HG02588 (cell line): ENCODE measurements around the gene MBP.

ENCODE experiments used
- ATAC-seq: cut with Tn5 transposase; IDR thresholded peaks from one replicate; pipeline ENCODE4 v1.9.1; 2021; ENCODE audit warnings: mild to moderate bottlenecking, moderate library complexity; ENCODE audit not compliant: unreplicated experiment

MBP gene

GRCh38 chr18:77013811-77014521, 118.6 kb downstream of the MBP start:
- ATAC-seq: no peak

GRCh38 chr18:77012806-77013541, 119.6 kb downstream of the MBP start:
- no peak for ATAC-seq

GRCh38 chr18:77012120-77012519, 120.5 kb downstream of the MBP start:
- ATAC-seq: no peak

- no peak for ATAC-seq
Observed at GRCh38 chr18:77009675-77010074, 122.9 kb downstream of the MBP start.

- ATAC-seq: no peak
Observed at GRCh38 chr18:77008576-77009315, 123.8 kb downstream of the MBP start.

GRCh38 chr18:77008006-77008405, 124.6 kb downstream of the MBP start:
- no peak for ATAC-seq

- ATAC-seq: no peak
Observed at GRCh38 chr18:77007251-77007650, 125.3 kb downstream of the MBP start.

GRCh38 chr18:77006305-77007175, 126.0 kb downstream of the MBP start:
- no peak for ATAC-seq

GRCh38 chr18:77005651-77006195, 126.9 kb downstream of the MBP start:
- no peak for ATAC-seq

GRCh38 chr18:77004555-77005380, 127.8 kb downstream of the MBP start:
- ATAC-seq: no peak

- no peak for ATAC-seq
Observed at GRCh38 chr18:77003316-77003715, 129.3 kb downstream of the MBP start.

- ATAC-seq: no peak
Observed at GRCh38 chr18:77002496-77002895, 130.1 kb downstream of the MBP start.

GRCh38 chr18:77001979-77002378, 130.6 kb downstream of the MBP start:
- ATAC-seq: no peak

GRCh38 chr18:77001041-77001440, 131.5 kb downstream of the MBP start:
- no peak for ATAC-seq

- no peak for ATAC-seq
Observed at GRCh38 chr18:77000527-77000926, 132.1 kb downstream of the MBP start.

- no peak for ATAC-seq
Observed at GRCh38 chr18:76999077-76999476, 133.5 kb downstream of the MBP start.

GRCh38 chr18:76997951-76998808, 134.4 kb downstream of the MBP start:
- ATAC-seq: no peak

GRCh38 chr18:76996429-76996828, 136.2 kb downstream of the MBP start:
- no peak for ATAC-seq

- no peak for ATAC-seq
Observed at GRCh38 chr18:76995896-76996295, 136.7 kb downstream of the MBP start.
